HG03039 (cell line): ENCODE data around the gene RCBTB2.

ENCODE experiments used
- ATAC-seq: cut with Tn5 transposase; IDR thresholded peaks from one replicate; pipeline ENCODE4 v1.9.1; 2021; ENCODE audit warnings: mild to moderate bottlenecking, moderate library complexity; ENCODE audit not compliant: unreplicated experiment

RCBTB2 gene

DNA sequence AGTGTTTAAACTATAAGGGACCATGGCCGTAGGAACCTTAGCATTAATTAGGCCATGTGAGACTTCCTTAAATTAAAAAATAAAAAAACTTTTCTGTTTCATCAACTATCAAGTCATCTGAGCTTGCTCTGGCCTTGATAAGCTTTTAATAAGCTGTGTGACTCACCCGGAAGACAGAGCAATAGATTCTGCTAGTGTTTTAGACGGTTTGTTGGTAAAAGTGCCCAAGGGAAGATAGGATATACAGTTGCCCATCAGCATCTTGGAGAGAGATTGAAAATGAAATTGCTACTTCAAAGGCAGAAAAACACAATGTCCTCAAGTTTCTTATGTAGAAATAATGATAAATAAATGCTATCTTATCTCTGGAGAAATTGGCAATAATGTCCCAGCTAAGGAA lies 31.2 kb upstream of the RCBTB2 start:
- ATAC-seq: no peak

DNA sequence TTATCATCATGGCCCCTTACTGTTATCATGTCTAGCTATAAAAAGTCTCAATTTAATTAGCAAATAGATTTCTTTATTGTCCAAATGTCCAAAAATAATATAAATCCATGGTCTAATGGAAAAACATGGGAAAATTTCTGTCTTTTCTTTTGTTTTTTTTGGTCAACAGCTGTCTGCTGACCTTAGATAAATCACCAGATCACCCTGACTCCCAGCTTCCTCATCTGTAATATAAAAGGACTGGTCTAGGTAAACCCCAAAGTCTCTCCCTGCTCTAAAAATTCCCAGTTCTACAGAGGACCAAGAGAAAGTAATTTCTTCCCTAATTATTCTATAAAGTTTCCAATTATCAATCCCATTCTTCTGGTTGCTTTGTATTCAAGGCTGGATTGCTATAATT lies 30.7 kb upstream of the RCBTB2 start:
- ATAC-seq: no peak

DNA sequence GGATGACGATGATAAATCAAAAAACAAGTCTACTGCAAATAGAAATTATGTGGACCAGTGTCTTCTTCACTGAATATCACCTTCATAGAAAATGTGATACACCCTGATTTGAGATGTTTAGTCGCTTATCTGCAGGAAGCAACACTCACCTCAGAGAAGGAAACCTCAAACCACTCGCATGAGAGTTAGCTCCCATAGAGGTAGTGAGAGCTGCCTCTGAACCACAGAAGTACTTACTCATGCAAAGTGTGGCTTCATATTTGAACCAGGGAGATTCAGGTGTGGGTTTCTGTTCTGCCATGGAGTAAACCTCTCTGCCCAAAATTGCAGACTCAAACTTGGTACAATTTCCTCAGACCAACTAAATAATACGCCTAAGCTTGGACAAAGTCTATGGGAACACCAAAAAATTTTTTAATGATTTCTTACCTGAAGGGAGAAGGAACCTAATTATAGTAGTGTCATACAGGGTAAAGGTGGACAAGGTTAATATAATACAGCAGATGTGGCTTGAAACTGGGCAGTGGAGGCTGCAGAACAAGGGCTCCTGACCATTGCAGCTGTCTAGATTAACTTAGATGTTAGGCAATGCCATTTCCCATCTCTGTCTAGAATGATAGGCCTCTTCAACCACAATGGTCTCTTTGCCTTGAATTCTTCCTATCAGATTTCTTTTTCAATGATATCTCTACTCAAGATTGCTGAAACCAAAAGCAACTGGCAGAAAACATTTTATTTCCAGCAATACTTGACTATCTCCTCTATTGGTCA lies 29.6 kb upstream of the RCBTB2 start:
- peak; percentile 96 for ATAC-seq

DNA sequence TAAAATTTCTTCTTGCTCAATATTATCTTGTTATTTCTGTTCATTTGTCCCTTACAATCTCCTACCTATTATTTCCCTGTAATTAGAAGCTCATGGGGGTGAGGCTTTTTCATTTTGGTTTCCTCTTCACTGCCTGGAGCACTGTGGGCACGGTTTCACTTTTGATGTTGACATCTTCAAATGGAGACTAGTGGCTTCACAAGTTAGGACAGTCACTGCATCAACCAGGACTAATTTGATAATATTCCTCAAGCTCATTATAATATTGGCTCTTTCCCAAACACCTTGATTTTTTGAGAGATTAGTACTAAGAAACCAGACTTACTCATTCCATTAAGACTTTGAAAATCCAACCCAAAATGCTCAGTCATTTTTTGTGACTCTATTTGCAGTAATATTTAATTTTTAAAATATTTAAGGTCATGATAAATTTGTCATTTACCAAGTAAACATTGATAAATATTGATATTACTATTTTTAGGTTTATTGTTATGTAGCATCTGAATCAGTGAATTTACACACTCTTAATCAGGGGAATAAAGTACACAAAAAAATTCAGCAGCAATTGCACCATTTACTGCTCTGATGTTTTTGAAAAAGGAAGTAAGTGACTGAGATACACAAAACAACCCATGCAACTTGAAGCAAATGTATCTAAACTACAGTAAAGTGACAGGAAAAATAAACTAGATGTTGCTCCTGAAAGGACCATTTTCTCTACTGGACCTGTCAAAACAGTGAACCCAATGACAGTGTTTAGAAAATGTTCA lies 28.8 kb upstream of the RCBTB2 start:
- ATAC-seq: peak; percentile 21

DNA sequence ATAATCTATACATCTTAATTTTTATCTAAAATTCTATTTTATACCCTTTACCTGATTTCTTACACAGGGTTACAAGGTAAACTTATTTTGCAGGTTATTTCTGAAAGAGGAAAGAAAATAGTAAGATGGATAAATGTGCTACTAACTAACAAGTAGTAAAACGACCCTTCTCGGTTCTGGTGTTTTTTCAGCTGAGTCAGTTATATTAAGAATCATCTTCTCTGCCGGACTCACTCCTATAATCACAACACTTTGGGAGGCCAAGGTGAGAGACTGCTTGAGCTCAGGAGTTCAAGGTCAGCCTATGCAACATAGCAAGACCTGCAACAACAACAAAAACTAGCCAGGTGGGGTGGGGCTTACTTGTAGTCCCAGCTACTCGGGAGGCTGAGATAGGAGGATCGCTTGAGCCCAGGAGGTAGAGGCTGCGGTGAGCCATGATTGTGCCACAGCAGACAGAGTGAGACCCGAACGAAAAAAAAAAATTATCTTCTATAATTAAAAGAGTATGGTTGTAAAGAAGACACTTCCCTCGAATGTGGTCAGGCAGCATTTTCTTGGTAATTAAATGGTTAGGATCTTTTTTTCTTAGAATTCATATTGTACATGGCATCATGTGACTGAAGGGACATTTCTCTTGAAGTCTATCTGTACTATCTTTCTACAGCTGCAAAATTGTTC lies 27.9 kb upstream of the RCBTB2 start:
- no peak for ATAC-seq

DNA sequence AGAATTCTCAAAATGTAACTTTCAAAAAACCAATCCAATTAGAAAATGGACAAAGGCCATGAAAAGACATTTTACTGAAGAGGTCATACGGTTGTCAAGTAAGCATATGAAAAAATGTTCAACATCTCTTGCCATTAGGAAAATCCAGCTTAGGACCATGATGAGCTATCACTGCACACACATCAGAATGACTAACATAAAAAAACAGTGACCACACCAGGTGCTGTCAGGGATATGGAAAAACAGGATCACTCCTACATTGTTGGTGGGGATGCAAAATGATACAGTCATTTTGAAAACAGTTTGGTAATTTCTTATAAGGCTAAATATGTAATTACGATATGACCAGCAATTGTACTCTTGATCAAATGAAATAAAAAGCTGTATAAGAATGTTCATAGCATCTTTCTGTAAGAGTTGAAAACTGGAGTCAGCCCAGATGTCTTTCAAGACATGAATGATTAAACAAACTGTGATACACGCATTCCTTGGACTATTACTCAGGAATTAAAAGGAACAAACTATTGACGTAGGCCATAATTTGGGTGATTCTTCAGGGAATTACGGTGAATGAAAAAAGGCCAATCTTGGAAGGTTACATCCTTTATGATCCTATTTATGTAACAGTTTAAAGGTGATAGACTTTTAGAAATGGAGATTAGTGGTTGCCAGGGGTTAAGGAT lies 26.9 kb upstream of the RCBTB2 start:
- ATAC-seq: no peak

DNA sequence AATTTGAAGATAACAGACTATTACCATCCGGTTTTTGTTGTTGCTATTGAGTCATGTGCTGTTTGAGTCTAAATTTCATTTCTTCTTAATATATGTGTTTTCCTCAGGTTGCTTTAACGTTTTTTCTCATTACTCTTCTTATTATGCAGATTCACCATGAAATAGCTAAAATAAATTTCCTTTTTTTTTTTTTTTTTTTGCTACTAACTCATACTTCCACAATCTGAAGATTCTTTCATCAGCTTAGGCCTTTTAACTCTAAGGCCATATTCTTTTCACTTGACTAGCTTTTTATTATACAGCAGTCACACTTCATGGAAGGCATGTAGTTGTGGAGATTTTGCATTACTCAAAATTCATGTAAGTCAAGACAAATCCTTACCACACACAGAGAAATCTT lies 23.9 kb upstream of the RCBTB2 start:
- no peak for ATAC-seq

DNA sequence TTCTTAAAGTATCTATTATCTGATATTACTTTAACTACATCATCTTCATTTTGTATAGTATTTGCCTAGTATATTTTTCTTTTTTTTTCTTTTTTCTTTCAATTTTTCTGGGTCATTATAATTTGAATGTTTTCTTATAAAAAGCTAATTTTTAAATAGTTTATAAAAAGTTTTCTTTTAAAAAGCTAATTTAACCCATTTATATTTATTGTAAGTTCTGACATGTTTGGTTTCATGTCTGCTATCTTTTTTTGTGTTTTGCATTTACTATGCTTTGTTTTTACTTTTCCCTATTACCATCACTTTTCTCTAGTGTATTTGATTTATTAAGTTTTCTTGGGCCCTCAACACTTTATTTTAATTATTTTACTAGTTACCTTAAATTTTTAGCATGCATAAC lies 22.6 kb upstream of the RCBTB2 start:
- no peak for ATAC-seq

DNA sequence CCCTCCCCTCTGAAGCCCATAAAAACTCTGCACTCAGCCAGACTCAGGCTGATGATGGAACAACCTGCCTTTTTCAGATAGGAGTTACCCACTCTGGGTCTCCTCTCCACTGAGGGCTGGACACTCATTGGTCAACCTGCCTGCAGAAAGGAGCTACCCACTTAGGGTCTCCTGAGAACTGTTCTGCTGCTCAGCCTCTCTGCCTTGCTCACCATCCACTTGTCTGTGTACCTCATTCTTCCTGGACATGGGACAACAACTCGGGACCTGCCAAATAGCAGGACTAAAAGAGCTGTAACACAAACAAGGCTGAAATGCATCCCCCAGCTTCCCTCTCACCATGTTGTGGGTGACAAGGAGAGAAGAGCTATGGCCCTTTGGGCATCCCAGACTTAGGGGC lies 18.4 kb upstream of the RCBTB2 start:
- ATAC-seq: no peak

DNA sequence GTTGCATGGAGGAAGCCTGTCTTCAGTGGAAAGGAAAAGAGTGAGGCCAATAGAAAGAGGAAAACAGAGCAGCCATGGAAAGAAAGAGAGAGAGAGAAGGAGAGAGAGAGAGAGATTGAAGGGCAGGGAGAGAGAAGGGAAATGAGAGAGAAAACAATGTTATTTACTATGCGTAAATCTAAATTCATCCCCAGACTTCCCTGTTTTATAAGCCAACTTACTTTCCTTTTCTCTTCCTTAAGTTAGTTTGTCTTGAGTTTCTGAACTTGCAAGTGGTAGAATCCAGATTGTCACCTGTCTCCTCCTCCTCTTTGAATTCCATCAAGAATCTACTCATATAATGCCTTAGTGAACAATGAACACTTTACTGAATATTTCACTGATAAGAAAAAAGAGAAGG lies 16.8 kb upstream of the RCBTB2 start:
- no peak for ATAC-seq

DNA sequence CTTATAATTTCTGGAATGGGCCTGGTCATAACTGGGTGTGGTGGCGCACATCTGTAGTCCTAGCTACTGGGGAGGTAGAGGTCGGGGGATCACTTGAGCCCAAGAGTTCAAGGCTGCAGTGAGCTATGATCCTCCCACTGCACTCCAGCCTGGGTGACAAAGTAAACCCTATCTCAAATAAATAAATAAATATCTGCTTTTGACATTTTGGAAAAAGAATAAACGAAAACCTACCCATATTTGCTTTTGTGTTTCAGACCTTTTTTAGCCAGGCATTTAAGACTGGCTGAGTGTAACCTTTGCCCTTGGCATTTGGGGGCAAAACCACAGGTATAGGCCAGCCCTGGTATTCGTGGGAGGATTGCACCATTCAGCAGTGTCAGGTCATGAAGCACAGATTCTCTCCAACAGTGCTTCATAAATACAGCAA lies 14.8 kb upstream of the RCBTB2 start:
- no peak for ATAC-seq

DNA sequence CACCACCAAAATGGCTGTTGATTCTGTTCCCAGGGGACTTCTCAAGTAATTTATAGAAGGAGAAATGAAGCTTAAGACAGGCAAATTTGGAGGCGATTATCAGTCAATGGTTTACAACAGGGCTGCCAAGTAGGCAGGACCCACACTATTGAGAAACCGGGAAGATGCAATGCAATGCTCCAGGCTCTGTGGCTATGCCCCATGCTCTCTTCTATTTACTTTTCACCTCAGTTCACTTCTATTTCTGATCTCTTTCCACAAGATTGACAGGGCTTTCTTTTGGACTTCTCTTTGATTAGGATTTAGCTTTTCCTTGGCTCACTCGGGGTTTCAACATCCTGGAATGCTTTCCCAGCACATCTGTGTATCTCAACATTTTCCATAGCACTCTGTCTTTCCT lies 12.7 kb upstream of the RCBTB2 start:
- no peak for ATAC-seq

DNA sequence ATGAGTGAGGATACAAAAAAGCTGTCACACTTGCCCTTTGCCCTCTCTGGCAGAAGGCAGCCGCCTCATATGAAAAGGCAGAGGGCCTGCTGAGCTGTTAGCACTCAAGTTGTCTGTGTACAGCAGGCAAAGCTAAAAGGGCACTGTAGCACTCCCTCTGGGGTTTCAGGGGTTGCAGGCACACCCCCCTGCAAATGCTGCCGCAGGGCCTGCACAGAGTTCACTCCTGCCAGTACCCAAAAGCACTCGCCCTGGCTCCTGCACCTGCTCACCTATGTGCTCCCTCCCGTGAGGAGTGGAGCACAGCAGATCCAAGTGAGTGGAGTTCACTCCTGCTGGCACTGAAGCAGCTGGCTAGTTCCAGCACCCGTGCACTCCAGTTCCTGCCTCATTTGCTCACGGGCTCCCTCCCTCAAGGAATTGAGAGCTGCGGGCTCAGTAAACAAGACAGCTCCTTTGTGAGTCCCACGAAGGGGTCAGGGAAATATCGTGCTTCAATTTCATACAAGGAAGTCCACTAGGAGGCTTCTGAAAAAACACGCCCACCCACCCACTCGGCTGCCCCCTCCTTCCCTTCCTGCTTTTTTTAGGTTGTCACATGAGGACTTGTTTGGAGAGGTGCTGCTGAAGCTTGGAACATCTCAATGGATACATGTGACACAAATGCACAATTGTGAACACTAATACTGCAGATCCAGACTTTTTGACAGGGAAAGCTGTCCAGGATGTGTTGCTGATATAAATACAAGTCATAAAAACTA lies 9.9 kb upstream of the RCBTB2 start:
- no peak for ATAC-seq

DNA sequence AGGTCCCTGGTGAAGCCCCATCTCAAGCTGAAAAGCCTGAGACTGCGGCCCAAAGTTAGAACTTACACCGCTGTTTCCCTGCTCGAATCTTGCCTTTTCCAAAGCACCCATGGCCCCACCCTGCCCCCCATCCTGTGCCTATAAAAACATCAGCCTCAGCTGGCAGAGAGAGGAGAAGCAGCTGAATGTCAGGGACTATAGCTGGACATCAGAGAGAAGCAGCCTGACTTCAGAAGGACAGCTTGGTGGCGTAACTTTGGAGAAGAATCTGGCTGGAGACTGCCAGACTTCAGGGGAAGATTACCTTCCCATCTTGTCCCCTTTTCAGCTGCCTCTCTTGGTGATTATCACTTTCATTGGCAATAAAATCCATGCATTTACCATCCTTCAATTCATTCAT lies 9.3 kb upstream of the RCBTB2 start:
- ATAC-seq: no peak

DNA sequence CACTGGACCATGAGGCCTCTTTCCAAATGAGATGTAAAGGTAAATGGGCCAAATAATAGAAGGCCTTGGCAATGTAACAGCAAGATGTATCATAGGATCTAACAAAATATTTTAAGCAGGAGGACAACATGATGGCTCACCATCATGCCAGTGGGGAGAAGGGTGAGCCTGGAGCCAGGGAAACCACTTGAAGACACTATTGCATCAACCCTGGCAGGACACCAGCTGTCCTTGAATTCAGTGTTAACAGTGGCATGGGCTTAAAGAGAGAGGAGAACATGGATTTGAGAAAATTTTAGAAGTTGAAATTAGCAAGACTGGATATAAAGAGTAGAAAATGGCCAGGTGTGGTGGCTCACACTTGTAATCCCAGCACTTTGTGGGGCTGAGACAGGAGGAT lies 6.7 kb upstream of the RCBTB2 start:
- ATAC-seq: no peak

DNA sequence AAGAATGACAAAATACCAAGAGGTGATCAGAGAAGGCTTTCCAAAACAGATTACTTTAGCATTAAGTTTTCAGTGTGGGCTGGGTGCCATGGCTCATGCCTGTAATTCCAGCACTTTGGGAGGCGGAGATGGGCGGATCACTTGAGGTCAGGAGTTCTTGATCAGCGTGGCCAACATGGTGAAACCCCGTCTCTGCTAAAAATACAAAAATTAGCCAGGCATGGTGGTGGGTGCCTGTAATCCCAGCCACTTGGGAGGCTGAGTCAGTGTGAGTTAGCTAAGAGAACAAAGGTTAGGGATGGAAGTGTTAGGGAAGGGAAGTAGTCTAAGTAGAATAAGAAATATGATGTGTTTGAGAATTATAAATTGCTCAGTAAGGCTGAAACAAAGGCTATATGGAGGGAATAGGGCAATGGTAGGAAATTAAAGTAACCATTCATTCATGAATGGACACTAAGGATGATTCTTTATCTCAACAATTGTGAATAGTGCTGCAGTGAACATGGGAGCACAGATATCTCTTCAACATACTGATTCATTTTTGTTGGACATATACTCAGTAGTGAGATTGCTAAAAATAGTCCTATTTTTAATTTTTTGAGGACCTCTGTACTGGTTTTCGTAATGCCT lies 3.9 kb upstream of the RCBTB2 start:
- no peak for ATAC-seq

DNA sequence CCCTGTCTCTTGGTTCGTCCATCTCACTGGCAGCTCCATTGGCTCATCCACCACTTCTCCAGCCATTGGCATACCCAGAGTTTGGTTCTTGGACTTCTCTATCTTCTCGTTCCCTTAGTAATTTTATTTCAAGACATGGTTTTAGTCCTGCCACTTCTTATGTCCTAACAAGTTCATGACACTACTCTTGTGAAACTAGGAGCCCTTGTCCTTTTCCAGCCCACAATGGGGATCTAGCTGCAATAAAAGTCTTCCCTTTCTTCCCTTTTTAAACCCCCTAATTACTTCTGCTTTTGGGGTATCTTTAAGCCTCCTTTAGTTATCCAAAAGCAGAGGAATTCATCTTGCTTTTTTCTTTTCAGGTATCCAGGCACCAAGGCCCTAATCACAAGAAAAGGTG lies 2.9 kb upstream of the RCBTB2 start:
- no peak for ATAC-seq

DNA sequence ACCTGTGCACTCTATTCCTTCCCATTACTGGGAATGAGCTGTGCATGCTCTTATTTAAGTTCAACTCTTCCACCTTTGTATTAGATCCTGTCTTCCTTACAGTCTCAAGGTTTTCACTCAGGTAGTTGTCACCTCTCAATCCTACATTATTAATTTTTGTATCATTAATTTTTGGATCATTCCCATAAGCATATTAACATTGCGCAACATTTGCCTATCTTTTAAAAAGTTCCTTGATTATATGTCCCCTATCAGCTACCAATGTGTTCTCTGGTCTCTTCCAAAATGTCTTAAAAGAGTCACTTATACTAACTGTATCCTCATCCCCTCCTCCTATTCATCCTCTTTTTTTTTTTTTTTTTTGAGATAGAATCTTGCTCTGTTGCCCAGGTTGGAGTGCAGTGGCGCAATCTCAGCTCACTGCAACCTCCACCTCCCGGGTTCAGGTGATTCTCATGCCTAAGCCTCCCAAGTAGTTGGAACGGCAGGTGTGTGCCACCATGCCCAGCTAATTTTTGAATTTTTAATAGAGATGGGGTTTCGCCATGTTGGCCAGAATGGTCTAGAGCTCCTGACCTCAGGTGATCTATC lies 2.1 kb upstream of the RCBTB2 start:
- ATAC-seq: no peak

DNA sequence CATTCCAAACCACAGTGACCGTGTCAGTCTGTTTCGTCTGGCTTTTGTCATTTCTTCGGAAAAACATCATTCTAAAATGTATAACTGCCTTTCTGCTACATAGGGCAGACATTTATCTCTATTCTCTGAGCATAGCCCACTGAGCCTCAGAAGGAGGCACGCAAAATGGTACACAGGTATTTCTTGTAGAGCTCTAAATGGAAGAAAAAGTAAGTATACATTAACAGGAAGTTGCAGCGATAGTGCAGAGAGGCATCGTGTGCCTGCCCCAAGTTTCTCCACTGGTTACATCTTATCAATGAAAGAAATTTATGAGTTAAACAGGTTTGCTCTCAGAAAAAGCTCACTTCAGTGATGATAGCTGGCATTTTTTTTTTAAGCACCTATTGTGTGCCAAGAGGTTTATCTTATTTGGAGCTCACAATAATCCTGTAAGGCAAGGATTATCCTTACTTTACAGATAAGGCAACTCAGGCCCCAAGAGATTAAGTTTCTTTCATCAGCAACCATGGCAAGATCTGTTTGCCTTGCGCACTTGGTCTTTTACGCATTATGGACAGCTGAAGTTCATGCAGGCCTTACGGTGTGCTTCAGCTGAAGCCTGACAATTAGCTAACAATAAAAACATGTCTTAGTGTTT lies 1.2 kb upstream of the RCBTB2 start:
- ATAC-seq: no peak

DNA sequence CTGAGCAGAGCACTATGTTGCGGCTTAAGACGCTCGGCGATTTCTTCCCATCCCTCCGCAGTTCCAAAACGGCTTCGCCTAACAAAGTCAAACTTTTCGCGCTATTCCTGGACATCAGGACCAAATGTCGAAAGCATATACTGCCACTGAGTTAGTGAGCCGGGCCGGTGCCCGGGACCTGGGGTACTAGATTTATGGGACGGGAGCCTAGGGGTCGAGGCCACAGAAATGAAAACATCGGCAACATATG lies 699 bp downstream of the RCBTB2 start:
- ATAC-seq: no peak
